Activated CD4-positive, CD25-positive, alpha-beta regulatory T cell treated with anti-CD3 and anti-CD28 coated beads, Interleukin-2, amount 50 U/mL, for 24 hours (primary cell): ENCODE measurements around the gene CAST.

Source experiments
- ATAC-seq, 2 donors: fragments of 150-1000 bp; cut with Tn5 transposase; one replicate each; pipeline ENCODE4 v1.10.0; 2021; ENCODE audit warnings: mild to moderate bottlenecking in 1 of 2, moderate library complexity in 1 of 2

The CAST gene

GRCh38 chr5:96751203-96752169, 89.3 kb downstream of the CAST start:
- ATAC-seq, result no peak

DNA sequence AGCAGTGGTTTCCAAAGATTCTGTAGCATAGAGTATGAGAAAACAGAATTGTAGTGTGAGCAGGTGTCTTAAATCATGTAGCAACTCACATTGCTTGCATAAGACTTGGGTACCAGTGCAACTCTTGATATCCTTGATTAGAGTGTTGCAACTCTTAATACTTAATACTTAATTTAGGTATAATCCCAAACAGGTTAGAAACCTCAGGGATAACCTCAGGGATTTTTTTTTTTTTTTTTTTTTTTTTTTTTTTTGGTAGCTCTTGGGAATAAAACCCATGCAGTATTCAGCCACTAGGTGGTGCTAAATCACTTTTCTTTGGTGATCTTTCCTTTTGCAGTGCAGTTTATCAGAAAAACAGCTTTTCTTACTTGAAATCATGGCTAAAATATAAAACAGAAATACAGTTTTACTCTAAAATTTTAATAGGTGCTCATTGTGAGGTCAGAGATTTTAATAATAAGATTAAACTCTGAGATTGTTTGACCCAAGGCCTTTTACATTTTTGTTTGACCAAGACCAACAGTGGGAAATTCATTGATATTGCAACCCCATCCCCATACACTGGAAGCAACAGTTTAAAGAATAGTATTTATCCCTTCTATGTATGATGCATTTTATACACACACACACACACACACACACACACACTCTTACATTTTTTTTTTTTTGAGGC, 90.3 kb downstream of the CAST start:
- no peak for ATAC-seq

- ATAC-seq, result no peak
Measured at GRCh38 chr5:96753017-96753397, 90.8 kb downstream of the CAST start.

- no peak for ATAC-seq
Measured at GRCh38 chr5:96753848-96754247, 91.7 kb downstream of the CAST start.

GRCh38 chr5:96755851-96756250, 93.7 kb downstream of the CAST start:
- no peak for ATAC-seq

DNA sequence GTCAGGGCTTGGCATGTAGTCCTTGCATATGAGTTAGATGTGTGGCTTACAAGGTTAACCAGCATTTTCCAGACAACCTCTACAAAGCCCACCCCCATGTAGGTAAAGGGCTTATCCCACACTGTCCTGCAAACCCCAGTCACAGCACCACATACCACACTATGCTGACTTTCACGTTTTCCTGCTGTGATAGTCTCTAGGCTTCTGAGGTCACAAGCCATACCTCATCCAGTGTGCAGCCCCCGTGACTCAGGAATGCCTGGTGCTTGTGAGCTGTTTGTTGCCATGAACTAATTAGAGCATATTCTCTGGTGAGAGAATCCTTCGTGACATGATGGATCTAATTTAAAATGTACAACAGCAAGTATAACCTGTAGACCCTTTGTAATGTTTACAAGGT, 94.8 kb downstream of the CAST start:
- no peak for ATAC-seq

GRCh38 chr5:96758621-96759020, 96.4 kb downstream of the CAST start:
- no peak for ATAC-seq

- ATAC-seq, result no peak
Measured at GRCh38 chr5:96761618-96762017, 99.4 kb downstream of the CAST start.

GRCh38 chr5:96763026-96763425, 100.8 kb downstream of the CAST start:
- ATAC-seq, result no peak

DNA sequence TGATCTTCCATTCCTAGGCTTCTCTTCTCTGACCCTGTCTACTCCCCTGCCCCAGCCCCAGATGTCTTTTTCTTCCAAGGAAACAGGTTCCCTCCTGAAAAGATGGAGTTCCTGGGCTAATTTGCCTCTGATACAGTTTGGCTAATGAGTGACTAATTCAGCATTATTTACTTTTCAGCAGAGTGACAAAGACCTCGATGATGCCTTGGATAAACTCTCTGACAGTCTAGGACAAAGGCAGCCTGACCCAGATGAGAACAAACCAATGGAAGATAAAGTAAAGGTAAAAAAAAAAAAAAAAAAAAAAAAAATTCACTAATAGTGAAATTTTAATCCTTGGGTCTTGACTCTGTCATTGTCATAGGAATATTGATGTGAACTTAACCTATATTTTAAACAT, 102.9 kb downstream of the CAST start:
- no peak for ATAC-seq

DNA sequence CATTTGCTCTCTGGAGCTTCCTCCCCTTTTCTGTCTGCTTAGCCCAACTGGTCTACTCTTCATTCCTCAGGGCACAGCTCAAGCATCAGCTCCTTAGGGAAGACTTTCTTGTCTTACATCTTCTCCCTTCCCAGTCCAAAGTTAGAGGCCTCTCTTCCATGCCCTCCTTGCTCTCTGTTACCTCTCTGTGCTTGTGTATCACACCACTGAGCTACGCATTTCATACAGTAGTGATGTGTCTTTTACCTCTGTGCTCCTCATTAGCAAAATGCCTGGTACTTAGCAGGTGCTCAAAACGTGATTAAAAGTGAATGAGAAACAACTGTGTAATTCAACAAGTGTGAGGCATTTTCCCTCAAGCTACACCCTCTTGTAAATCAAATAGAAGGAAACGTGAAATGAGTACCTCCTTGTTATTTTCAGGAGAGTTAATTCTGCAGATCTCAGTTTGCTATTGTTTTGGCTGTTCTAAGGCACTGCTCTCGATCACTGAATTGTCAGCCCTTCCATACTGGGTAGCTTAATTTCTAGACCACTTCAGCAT, 106.6 kb downstream of the CAST start:
- ATAC-seq, result no peak

DNA sequence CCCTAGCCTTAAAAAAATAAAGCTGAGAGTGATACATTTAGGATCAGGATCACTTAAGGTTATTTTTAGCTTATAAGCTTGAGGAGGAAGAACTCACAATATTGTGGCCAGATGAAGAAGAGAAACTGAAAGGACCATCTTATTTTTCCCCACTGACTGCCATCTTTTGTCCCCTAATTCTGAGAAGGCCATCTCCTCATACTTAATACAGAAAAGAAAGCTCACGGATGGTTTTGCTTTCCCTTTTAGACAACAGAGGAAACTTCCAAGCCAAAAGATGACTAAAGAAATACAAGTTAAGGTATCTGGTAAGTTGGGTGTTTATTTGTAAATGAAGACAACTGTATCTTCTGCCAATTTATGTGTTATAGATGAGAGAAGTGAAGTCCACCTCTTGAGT, 109.2 kb downstream of the CAST start:
- peak; percentile 79 to 81 for ATAC-seq

GRCh38 chr5:96772111-96772510, 109.9 kb downstream of the CAST start:
- no peak for ATAC-seq

GRCh38 chr5:96772542-96772941, 110.4 kb downstream of the CAST start:
- no peak for ATAC-seq

- ATAC-seq, result no peak
Measured at GRCh38 chr5:96775050-96775449, 112.9 kb downstream of the CAST start.

DNA sequence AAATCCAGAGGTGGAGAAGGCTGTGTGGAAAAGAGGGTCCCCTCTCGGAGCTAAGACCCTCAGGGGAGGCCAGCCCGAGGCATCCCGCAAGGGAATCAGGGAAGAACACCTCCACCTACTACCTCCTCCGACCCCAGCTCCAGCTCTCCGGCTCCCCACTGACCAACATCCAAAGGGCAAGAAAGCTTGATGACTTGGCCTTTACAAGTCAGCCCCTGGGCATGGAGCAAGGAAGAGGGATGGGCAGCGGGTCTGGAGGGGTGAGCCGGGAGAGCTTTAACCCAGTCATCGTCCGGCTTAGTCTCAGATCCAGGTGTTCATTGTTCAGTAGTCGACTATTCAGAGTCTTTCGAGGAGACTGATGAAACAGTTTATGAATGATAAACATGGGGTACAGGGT, 113.5 kb downstream of the CAST start:
- no peak for ATAC-seq

DNA sequence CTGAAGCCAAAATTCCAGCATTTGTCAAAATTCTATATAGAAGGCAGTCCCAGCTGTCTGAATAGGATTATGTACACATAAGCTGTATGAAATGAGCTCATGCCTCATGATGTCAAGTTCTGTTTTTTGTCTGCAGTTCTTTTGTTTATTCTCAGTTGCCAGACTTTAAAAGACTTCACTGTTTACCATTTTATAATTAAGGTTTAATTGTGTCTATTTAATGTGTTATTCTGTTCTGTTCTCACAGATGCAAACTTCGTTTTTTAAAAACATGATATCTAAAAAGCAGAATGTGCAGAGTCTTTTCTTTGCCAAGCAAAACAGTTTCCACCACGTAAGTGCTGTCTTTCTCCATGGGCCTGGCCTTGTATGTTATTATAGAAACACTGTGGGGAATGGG, 114.4 kb downstream of the CAST start:
- ATAC-seq, result no peak

- ATAC-seq, result no peak
Measured at GRCh38 chr5:96778409-96778808, 116.2 kb downstream of the CAST start.

DNA sequence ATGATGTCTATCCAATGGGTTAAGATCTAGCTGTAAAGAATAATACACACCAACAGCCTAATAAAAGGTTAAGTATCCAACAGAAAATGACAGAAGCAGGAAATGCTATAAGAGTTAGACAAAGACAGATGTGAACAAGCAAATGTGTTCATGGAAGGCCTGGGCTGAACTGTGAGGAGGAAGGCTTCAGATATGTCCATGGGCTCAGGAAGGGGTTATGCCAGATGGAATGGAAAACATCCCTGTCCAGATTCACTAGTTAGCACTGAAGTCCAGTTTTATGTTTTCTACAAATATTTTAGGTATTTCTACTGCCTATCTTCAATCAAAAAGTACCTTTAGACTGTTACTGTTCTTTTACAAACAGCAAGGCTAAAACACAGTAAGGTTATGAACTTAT, 118.5 kb downstream of the CAST start:
- no peak for ATAC-seq

DNA sequence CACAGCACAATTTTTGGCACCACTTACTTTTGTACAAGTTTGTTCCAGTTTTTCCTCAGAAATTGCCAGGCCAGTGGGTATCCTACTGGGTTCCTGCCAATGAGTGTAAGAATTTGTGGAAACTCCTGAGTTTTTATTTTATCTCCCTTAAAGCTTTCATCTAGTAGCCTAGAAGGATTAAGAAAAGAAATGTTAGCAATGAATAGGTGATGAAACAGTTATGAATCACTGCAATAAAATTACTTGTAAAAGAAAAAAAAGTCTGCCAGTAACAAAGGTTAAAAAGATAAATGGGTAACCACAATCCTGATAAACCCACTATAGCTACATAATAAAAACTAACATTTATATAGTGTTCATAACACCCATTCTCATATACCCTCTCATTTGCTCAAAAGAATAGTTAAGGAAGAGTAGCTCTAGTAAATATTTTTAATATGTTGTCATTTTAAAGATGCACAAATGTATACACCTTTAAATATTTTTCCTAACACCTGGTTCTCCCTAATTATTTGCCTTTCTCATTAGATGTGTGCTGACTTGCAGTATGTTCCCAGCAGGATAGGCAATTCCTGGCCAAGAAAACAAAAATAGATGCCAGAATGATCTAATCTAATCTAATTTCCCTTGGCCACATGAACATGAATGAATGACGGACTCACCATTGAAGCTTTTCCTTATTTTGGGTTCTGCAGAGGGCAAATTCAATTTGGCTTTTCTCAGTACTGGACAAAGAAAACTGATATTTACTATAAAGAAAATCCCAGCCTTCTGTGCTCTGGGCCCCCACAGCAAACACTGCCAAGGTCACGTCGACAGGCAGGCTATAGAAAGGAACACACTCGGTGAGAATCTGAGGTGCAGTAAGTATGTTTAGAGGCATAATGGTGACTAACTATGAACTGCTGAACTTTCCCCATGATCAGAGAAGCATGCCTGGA, 119.1 kb downstream of the CAST start:
- ATAC-seq, result peak in 1 of 2 donors; percentile 27

- no peak for ATAC-seq
Measured at GRCh38 chr5:96783326-96783725, 121.2 kb downstream of the CAST start.

- ATAC-seq, result no peak
Measured at GRCh38 chr5:96785326-96786109, 123.3 kb downstream of the CAST start.
